GM19035 (cell line): ENCODE data around the gene RUNX1.
"Not testable (repeated sequence)": the region's sequence is repeated elsewhere in the genome, so short reads cannot be mapped to it uniquely, and the experiment has no call there.

Experiments
- ATAC-seq: cut with Tn5 transposase; IDR thresholded peaks from one replicate; pipeline ENCODE4 v1.9.1; 2021; ENCODE audit not compliant: unreplicated experiment

Gene RUNX1

DNA sequence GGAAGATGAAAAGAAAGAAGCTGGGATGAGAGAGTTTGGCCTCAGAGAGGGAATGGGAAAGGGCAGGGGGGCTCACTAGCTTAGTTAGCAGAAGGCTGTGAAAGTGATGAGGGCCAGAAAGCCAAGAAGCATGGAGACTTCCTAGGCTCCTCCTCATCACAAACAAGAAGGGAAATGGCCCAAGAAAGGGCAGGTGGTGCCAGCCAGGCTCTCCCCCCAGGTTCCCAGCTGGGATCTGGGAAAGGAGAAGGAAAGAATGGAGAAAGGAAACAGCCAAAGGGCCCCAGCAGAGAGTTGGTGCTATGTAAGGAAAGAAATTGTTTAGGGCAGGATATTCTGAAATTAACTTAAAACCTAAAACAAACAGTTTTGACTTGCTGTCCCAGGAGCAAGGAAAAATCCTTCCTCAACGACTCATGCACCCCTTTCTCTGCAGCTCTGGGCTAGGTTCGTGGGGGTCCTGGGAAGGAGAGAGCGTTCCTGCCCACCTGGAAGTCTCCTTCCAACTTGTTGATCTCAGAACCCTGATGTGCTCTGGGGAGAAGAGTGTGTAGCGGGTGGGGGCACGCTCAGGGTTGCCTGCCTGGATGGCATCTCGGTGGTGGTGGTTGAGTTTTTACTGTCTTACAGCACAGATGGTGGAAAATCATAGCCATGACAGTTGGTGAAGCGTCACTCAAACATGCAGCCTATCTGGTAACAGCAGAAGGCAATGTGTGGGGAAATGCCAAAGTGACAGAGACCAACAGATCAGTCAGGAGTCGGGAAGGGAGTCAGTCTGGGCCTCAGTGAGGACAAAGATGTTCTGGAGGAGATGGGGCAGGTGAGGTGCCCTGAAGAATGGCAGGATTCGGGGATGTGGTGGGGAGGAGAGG is 233.0 kb downstream of the RUNX1 start:
- ATAC-seq = no peak

DNA sequence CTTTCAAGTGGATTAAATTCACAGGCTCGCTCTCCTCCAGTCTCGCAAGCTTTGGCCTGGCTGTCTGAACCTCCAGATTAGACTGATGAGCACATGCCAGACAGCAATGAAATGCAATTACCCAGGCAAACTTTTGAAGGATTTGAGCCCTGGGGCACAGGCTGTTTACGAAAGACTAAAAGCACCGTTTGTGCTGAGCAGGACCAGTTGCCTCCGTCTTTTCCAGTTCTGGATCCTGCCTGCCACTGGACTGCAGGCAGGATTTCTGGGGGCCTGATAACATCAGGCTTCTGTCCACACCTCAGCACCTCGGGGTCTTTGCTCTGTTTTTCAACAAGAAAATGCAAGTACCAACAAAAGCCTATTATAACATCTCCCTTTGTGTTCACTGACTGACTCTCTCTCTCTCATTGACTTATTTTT is 234.6 kb downstream of the RUNX1 start:
- no peak for ATAC-seq

DNA sequence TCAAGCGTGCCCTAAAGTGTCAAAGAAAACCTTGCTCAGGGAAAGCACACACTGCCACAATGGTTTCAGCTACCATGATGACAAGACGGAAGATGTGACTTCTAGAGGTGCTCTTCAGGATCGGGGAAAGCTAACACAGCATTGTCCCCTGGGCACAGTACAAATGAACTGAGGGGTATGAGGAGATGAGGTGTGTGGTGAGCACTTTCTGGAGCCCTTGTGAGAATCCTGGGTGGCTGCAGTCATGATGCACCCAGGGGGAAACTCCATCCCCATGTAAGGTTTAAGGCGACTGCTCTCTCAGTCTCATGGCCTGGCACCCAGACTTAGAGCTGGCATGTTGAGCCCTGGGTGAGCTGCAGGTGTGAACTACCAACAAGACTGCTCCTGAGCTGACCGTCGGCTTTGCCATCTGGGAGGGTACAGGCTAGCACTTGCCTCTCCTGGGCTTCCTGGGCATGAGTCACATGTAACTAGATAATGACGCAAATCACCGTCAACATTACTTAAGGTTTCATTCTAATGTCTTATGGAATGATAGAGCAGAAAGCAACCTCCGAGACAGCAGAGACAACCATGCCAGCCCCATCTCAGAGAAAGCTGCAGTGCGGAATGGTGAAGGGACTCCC is 235.7 kb downstream of the RUNX1 start:
- no peak for ATAC-seq

DNA sequence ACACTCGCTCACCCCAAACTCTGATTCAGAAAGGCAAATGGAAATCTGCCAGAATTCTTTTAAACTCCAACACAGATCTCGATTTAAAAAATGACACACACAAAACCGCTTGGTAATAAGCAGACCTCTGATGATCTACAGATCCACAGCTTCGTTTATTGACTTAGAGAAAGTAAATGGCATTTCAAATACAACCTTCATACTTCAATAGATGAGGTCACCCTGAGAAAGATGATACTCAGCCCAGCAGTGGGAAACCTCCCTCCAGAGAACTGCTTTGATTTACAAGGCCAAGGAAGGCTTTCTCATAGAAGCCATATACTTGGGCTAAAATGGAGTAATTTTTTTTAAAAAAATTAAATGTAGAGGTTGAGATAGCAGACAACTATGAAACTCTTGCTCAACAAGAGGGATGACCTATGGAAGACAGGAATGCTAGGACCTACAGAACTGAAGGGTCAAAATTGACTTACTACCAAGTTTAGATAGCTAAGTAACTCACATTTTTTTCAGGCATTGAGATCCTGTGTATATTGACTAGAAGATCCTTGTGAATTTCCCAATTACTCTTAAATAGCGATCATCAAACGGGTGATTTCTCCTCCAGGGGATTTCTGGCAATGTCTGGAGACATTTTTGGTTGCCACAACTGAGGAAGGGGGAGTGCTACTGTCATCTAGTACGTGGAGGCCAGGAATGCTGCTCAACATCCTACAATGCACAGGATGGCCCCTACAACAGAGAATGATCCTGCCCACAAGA is 236.4 kb downstream of the RUNX1 start:
- ATAC-seq = no peak

- ATAC-seq = no peak
Observed at GRCh38 chr21:34811368-34811767, 237.7 kb downstream of the RUNX1 start.

DNA sequence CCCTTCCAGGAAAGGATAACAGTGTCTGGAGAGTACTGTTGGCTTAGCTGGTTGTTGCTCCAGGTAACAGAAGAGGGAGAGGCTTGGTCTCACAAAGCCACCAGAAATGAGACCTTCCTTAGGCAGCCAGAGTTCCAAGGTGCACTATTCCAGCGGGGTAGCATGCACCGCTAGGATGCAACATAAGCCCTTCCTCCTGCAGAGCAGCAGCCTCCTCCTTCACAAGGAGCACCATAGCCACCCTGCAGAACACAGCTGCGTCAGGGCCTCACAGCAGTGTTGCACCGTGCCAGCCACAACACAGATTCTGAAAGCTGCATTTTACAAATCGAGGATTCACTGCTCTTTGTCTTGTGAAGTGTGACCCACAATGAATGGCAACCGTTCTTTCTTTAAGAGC is 238.3 kb downstream of the RUNX1 start:
- no peak for ATAC-seq

DNA sequence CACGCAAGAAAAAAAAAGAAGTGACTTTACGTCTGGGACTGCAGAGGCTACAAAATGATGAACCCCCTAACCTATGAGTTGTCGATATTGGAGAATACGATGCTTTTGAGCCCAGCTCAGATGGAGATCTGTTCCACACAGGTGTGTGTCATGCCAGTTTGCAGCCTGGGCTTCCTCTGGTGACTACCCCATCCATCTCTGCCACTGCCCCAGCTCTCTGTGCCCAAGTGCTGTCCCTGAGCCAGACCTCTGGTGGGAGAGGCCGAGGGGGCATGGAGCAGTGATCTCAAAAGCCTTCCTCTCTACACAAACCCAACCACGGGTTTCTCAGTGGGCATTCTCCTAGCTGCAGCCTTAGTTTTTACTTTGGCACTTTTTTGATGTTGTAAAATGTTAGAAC is 239.3 kb downstream of the RUNX1 start:
- no peak for ATAC-seq

DNA sequence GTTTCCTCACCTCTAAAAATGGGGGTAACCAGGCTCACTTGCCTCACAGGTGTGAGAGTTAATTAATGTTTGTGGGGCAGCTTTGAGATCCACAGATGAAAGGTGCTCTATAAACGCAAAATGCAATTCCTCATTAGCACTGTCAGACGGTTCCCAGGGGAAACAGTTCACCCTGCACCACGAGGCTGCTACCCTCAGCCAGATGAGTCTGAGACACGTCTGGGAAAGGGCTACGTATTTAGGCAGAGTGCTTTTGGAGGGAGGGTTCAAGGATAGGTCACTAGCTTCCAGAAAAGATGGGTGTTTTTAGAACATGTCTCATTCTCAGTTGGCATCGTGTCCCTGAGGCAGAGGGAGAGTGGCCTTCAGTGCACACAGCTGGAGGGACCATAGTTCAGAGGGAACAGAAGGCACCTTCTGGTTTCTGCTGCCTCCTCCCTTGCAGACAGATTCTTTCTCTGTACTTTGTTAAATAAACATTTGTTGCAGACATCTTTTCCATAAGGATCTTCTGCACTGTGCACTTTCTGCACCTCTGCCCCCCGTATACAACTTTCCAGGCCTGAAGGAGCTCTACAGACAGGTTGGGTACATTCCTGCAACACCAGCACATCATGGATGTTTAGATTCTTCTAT is 240.4 kb downstream of the RUNX1 start:
- ATAC-seq = no peak

GRCh38 chr21:34807881-34808568 is 241.1 kb downstream of the RUNX1 start:
- peak; percentile 18 for ATAC-seq

DNA sequence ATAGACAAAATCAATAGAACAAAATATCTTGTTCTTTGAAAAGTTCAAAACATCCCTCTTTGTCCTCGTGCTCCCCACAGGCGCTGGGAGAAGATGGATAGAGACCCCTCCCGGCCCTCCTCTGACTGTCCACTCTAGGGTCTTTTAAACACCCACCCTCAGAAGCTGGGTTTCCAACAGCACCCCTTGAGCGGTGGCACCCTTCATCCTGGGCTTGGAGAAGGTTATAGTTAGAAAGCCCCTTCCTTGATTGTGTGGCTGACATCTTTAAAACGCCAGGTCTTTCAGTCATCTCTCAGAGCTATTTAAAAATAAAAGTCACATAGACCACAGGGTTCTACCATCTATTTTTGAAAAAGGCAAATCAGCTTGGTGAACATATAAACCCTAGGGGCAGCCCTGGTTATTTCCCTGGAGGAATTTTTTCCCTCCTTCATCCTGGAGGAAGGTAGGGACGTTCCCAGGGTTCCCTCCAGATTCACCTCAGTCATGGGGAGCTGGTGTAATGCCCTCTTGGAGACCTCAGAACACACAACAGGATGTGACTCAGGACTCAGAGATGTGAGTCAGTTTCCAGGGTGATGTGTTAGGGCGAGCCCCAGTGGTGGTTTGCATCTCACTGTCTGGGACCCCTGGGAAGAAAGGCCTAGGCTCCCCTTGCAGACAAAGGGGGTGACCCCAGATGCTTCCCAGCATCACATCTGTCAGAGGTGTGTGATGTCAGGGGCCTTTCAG is 241.8 kb downstream of the RUNX1 start:
- peak; percentile 77 for ATAC-seq

DNA sequence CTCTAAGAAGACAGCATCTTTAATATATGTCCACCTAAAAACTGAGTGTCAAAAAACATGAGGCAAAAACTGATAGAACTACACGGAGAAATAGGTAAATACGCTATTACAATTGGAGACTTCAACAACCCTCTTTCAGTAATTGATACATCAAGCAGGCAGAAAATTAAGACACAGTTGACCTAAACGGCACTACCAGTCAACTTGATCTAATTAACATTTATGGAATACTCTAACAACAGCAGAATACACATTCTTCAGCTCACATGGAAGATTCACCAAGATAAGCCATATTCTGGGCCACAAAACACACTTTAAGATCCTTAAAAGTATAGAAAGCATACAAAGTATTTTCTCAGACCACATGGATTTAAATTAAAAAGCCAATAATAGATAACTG is 242.7 kb downstream of the RUNX1 start:
- no peak for ATAC-seq

DNA sequence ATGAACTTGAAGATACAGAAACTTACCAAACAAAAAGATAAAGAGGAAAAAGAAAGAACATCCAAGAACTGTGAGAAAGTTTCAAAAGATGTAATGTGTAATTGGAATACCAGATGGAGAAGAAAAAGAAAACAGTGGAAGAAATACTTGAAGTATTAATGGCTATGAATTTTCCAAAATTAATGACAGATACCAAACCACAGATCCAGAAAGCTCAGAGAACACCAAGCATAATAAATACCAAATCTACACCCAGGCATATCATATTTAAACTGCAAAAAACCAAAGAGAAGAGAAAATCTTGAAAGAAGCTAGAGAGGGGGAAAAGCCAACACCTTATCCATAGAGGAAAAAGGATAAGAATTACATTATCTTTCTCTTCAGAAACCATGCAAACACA is 243.9 kb downstream of the RUNX1 start:
- ATAC-seq = no peak

GRCh38 chr21:34804584-34804983 is 244.5 kb downstream of the RUNX1 start:
- ATAC-seq = not testable (repeated sequence)

DNA sequence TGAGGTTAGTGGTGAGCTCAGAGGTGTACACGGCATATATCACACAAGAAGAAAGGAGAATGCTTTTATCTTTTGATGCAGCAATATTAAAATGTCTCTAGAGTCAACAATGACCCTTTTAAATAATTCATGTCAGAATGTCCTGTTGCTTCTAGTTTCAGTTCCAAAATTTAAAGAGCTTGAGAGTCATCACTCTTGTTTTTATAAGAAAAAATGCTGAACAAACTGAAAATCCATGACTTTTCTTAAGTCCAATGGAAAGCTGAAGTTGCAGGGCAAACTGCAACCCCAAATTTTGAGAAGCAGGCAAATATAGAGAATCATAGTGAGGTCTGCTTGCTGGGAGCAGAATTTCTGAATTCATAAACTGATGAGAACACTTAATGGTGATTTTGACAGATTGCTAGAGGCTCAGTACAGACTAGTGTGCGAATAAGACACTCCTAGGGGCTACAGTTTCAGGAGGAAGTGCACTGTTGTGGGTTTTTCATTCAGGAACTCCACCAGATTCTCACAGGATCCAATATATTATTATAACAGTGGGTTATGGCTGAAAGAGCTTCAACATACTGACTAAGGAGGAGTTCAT is 245.2 kb downstream of the RUNX1 start:
- no peak for ATAC-seq

GRCh38 chr21:34802180-34802899 is 246.8 kb downstream of the RUNX1 start:
- ATAC-seq = no peak

GRCh38 chr21:34801519-34802132 is 247.5 kb downstream of the RUNX1 start:
- ATAC-seq = no peak

DNA sequence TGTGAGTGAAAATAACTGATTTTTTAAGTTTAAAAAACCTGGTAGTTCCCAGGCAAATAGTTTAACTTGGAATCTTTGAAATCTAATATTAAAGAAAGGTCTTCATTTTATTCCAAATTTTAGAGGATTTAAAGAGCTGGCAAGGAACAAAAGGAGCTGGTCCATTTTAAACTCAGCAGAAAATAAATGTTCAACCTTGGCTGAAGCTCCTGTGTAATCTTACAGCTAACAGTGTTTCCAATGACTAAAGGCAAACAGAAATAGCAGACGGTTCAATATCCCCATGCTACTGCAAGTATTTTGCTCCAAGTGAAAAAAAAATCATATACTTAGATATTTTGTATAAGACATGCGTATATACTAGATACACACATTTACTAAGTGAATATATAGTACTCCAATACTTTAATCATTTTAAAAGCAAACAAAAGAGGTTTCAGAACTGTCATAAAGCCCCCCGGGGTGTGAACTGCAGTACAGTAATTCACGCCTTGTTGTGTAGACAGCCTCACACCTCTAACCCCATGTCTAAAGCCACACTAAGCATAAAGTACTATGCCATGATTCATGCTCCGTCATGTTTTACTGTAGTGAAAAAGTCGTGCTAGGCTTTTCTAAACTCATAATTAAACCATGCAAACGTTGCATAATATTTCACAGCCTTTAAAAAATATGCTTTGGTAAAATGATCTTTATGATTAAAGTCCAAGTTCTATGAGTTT is 248.1 kb downstream of the RUNX1 start:
- no peak for ATAC-seq

DNA sequence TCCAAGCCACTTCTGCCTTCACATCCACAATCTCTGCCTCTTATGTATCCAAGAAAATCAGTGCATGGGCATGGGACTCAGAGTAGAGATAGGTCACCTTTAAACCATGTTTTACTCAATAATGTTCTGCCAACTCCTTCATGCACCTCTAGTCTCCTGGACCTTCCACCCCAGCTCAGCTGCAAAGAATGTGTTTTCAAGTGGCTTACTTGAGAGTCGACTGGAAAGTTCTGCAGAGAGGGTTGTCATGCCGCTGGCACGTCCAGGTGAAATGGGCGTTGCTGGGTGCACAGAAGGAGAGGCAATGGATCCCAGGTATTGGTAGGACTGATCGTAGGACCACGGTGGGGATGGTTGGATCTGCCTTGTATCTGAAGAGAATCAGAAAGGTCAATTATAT is 250.0 kb downstream of the RUNX1 start:
- ATAC-seq = no peak
